ENCODE data around the gene LONRF2.

The LONRF2 gene

GRCh38 chr2:100320547-100321178 lies 1.6 kb downstream of the LONRF2 start:
- no peak for DNase-seq (ENCODE audit: extremely low read depth, low read depth)
- peak overlapping the region; percentile 45 for H3K4me3 ChIP-seq (replicated peaks; ENCODE audit: low read depth, low read length)

GRCh38 chr2:100317634-100318033 lies 4.7 kb downstream of the LONRF2 start:
- DNase-seq (ENCODE audit: extremely low read depth, low read depth): no peak
- no peak for TF ChIP-seq CTCF (IDR thresholded peaks at IDR 0.05; ENCODE audit: low read depth, low read length, missing control alignments)
- no peak overlapping the region for H3K4me3 ChIP-seq (replicated peaks; ENCODE audit: low read depth, low read length)

More at GRCh38 chr2:100320547-100321178, 1.6 kb downstream of the LONRF2 start:
- no peak for TF ChIP-seq CTCF (IDR thresholded peaks at IDR 0.05; ENCODE audit: low read depth, low read length, missing control alignments)

- H3K4me3 ChIP-seq (replicated peaks; ENCODE audit: low read depth, low read length): no peak overlapping the region
- TF ChIP-seq CTCF (IDR thresholded peaks at IDR 0.05; ENCODE audit: low read depth, low read length, missing control alignments): no peak
- DNase-seq (ENCODE audit: extremely low read depth, low read depth): no peak
Observed at GRCh38 chr2:100309973-100310719, 12.2 kb downstream of the LONRF2 start.

GRCh38 chr2:100309311-100309710 lies 13.0 kb downstream of the LONRF2 start:
- H3K4me3 ChIP-seq (replicated peaks; ENCODE audit: low read depth, low read length): no peak overlapping the region
- DNase-seq (ENCODE audit: extremely low read depth, low read depth): no peak
- TF ChIP-seq CTCF (IDR thresholded peaks at IDR 0.05; ENCODE audit: low read depth, low read length, missing control alignments): no peak

GRCh38 chr2:100303744-100304143 lies 18.6 kb downstream of the LONRF2 start:
- H3K4me3 ChIP-seq (replicated peaks; ENCODE audit: low read depth, low read length): no peak overlapping the region
- DNase-seq (ENCODE audit: extremely low read depth, low read depth): no peak
- no peak for TF ChIP-seq CTCF (IDR thresholded peaks at IDR 0.05; ENCODE audit: low read depth, low read length, missing control alignments)

GRCh38 chr2:100302585-100302892 lies 19.8 kb downstream of the LONRF2 start:
- H3K4me3 ChIP-seq (replicated peaks; ENCODE audit: low read depth, low read length): no peak overlapping the region
- DNase-seq (ENCODE audit: extremely low read depth, low read depth): no peak
- TF ChIP-seq CTCF (IDR thresholded peaks at IDR 0.05; ENCODE audit: low read depth, low read length, missing control alignments): no peak
